SK-N-SH (cell line): ENCODE data around the gene AP3S2. TPM values are rescaled to one million over a fixed set of nuclear protein-coding genes. Genes with fewer than 3 reads are reported as not detected.

Experiments
- CTCF ChIA-PET: fragments of 300-600, 350-600 bp; formaldehyde crosslinking; extraction: SDS; loops from one replicate; lab custom pipeline; 2021; lab: Yijun Ruan, JAX
- POLR2A ChIA-PET: fragments of 350-600 bp; sonication (Branson Sonifier 250); formaldehyde crosslinking; extraction: SDS; loops from one replicate; lab custom pipeline; 2020; ENCODE audit warnings: antibody characterized with exemption, inconsistent platforms; lab: Yijun Ruan, JAX
- DNase-seq: peaks from one replicate; pipeline ENCODE4 v3.0.0; 2012
- H2AFZ ChIP-seq: fragments of 200-600 bp; sonication (generic); 2 replicates; pipeline ENCODE4 v1.8.1; 2016; ENCODE audit warnings: antibody characterized with exemption, mild to moderate bottlenecking, low read depth
- H3F3A ChIP-seq: fragments of 200-600 bp; sonication (generic); replicated peaks from 2 replicates; pipeline ENCODE3; 2016; ENCODE audit warnings: antibody characterized with exemption, mild to moderate bottlenecking; ENCODE audit not compliant: insufficient read depth
- H3K27ac ChIP-seq, 2 experiments: fragments of 200-500 bp in 1 of 2; fragments of 200-600 bp in 1 of 2; sonication (Bioruptor generic) in 1 of 2; sonication (generic), shearing (Covaris generic) in 1 of 2; 2 replicates each; pipeline versions ENCODE4 v1.5.1 to v1.6.1; 2014 to 2016; ENCODE audit warnings: low read depth in 2 of 2, inconsistent platforms in 1 of 2, low read length in 1 of 2, mild to moderate bottlenecking in 1 of 2, mixed read lengths in 1 of 2
- H3K27me3 ChIP-seq: fragments of 200-600 bp; sonication (generic), shearing (Covaris generic); 2 replicates; pipeline ENCODE4 v1.6.1; 2016; ENCODE audit warnings: mixed run types; ENCODE audit not compliant: insufficient read depth
- H3K36me3 ChIP-seq, 2 experiments: fragments of 200-500 bp in 1 of 2; fragments of 200-600 bp in 1 of 2; sonication (Bioruptor generic) in 1 of 2; sonication (generic) in 1 of 2; replicated peaks in 1 of 2; 2 replicates each; pipeline versions ENCODE3 to v1.5.1; 2014 to 2016; ENCODE audit warnings: low read length in 1 of 2, mild to moderate bottlenecking in 1 of 2; ENCODE audit not compliant: insufficient read depth in 2 of 2, control insufficient read depth in 1 of 2
- H3K4me1 ChIP-seq, 2 experiments: fragments of 200-500 bp in 1 of 2; fragments of 200-600 bp in 1 of 2; sonication (Bioruptor generic) in 1 of 2; sonication (generic), shearing (Covaris generic) in 1 of 2; 2 replicates each; pipeline versions ENCODE4 v1.5.1 to v1.6.1; 2014 to 2016; ENCODE audit warnings: low read depth in 1 of 2, low read length in 1 of 2, mixed run types in 1 of 2; ENCODE audit not compliant: insufficient read depth in 2 of 2, control insufficient read depth in 1 of 2
- H3K4me2 ChIP-seq: fragments of 200-600 bp; sonication (generic), shearing (Covaris generic); 2 replicates; pipeline ENCODE4 v1.6.1; 2017; ENCODE audit warnings: mixed run types
- H3K4me3 ChIP-seq, 2 experiments: fragments of 200-500 bp in 1 of 2; fragments of 200-600 bp in 1 of 2; sonication (Bioruptor generic) in 1 of 2; sonication (generic), shearing (Covaris generic) in 1 of 2; 2 replicates each; pipeline versions ENCODE4 v1.5.1 to v1.8.1; 2014 to 2016; ENCODE audit warnings: low read depth in 2 of 2, inconsistent platforms in 1 of 2, low read length in 1 of 2, mild to moderate bottlenecking in 1 of 2, mixed read lengths in 1 of 2, moderate library complexity in 1 of 2
- H3K79me2 ChIP-seq: fragments of 200-600 bp; sonication (generic); 2 replicates; pipeline ENCODE4 v1.8.1; 2017; ENCODE audit warnings: mild to moderate bottlenecking; ENCODE audit not compliant: insufficient read depth
- H3K9ac ChIP-seq: fragments of 200-600 bp; sonication (generic); 2 replicates; pipeline ENCODE4 v1.6.1; 2017; ENCODE audit warnings: mixed run types
- H3K9me2 ChIP-seq: fragments of 200-600 bp; sonication (generic); 2 replicates; pipeline ENCODE4 v1.6.1; 2017; ENCODE audit warnings: mixed run types
- H3K9me3 ChIP-seq: fragments of 200-600 bp; sonication (generic); 2 replicates; pipeline ENCODE4 v1.6.1; 2017; ENCODE audit warnings: mixed run types, mild to moderate bottlenecking, moderate library complexity
- H4K20me1 ChIP-seq: fragments of 200-600 bp; sonication (generic); 2 replicates; pipeline ENCODE4 v1.6.1; 2017; ENCODE audit warnings: mild to moderate bottlenecking, mixed run types; ENCODE audit not compliant: insufficient read depth
- CHD2 ChIP-seq: fragments of 150-350 bp; IDR thresholded peaks from 2 replicates; pipeline ENCODE4 v1.6.1; 2018; ENCODE audit warnings: low read length; ENCODE audit not compliant: partially characterized antibody
- EP300 ChIP-seq, 2 experiments: IDR thresholded peaks; 2 replicates each; pipeline versions ENCODE4 v1.4.0 to v1.6.1; 2012; ENCODE audit warnings: borderline replicate concordance in 1 of 2, low read depth in 1 of 2, low read length in 1 of 2
- GATA2 ChIP-seq: sonication (generic); formaldehyde crosslinking; IDR thresholded peaks from 2 replicates; pipeline ENCODE4 v1.5.0; 2020; ENCODE audit warnings: mild to moderate bottlenecking, missing genetic modification reagents
- RAD21 ChIP-seq: IDR thresholded peaks from 2 replicates; pipeline ENCODE4 v1.6.1; 2012; ENCODE audit warnings: mild to moderate bottlenecking, low read length
- RCOR1 ChIP-seq: fragments of 150-350 bp; IDR thresholded peaks from 2 replicates; pipeline ENCODE4 v1.6.1; 2017; ENCODE audit warnings: antibody characterized with exemption, low read length
- RXRA ChIP-seq: IDR thresholded peaks from 2 replicates; pipeline ENCODE4 v1.4.0; 2012; ENCODE audit warnings: low read depth, mild to moderate bottlenecking, borderline replicate concordance
- SIN3A ChIP-seq: IDR thresholded peaks from 2 replicates; pipeline ENCODE4 v1.6.1; 2012; ENCODE audit warnings: low read depth, mild to moderate bottlenecking, low read length, moderate library complexity, borderline replicate concordance
- TEAD4 ChIP-seq: IDR thresholded peaks from 2 replicates; pipeline ENCODE4 v1.4.0; 2012; ENCODE audit warnings: mild to moderate bottlenecking, borderline replicate concordance; ENCODE audit not compliant: insufficient read depth
- YY1 ChIP-seq: IDR thresholded peaks from 2 replicates; pipeline ENCODE4 v1.4.0; 2012; ENCODE audit warnings: low read depth, mild to moderate bottlenecking
- WGBS: methylation state at CpG from one replicate; pipeline ENCODE4 v1.1.6; 2017; ENCODE audit warnings: low lambda C conversion rate; 5-methylcytosine and 5-hydroxymethylcytosine counted together
- polyA plus RNA-seq, 3 experiments: library from polyadenylated mRNA; depleted of rRNA; stranded (reverse); fragments of >200 nt; gene quantifications; 2 replicates each; pipeline ENCODE4 v1.2.3, GENCODE V29; 2012
- TF ChIP-seq, protein P1 (sequence below): IDR thresholded peaks from 2 replicates; pipeline ENCODE4 v1.4.0; 2012; ENCODE audit warnings: low read depth, borderline replicate concordance
- TF ChIP-seq, protein P2 (sequence below): IDR thresholded peaks from 2 replicates; pipeline ENCODE4 v1.4.0; 2012; ENCODE audit warnings: low read depth, borderline replicate concordance
- TF ChIP-seq, protein P3 (sequence below): IDR thresholded peaks from 2 replicates; pipeline ENCODE4; 2012
- TF ChIP-seq, protein P4 (sequence below): fragments of 200-600 bp; sonication (generic); IDR thresholded peaks from 2 replicates; pipeline ENCODE4 v1.6.1; 2017; ENCODE audit warnings: antibody characterized with exemption, mild to moderate bottlenecking, moderate library complexity
- TF ChIP-seq, protein P5 (sequence below): fragments of 150-350 bp; IDR thresholded peaks from 2 replicates; pipeline ENCODE4 v1.6.1; 2016; ENCODE audit warnings: mild to moderate bottlenecking, low read depth, low read length
- TF ChIP-seq, protein P6 (sequence below): fragments of 150-350 bp; IDR thresholded peaks from 2 replicates; pipeline ENCODE4 v1.6.1; 2017; ENCODE audit warnings: antibody characterized with exemption, low read length, low read depth, borderline replicate concordance

AP3S2 gene
- polyA plus RNA-seq, 1 of the 3 experiments (the other 2 are of a cell fraction) = 11.9 TPM

DNA sequence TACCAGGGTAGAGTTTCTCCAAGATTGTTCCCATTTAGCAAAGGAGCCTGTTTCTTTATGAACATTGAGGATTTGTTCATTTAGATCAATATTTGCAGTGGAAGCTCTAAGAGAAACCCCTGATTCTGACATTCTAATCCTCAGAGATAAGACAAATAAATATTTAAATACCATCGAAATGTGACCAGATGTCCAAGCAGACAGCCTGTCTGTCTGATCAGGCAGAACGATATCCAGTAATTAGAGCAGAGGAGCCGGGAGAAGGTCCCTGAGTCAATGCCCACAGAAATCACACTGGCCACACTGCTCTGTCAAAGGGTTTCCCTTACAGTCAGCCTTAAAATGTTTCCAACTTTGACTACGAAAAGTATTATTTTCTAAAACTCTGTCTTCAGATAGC lies 34.6 kb upstream of the AP3S2 start:
- H3K9ac ChIP-seq = no peak overlapping the region
- H3K4me3 ChIP-seq = no peak overlapping the region
- ChIA-PET POLR2A (no interaction called here), CTCF (interaction anchor here (1.0 to 1.5 kb wide), 2 partner anchors 143 to 147 kb away, joined by 3 to 4 read pairs; no protein-coding TSS in a partner anchor)
- DNase-seq = peak; percentile 62
- no peaks in the 10 kb centered on the region for H3K9me3 ChIP-seq
- WGBS = 35% methylated on average over 4 of the region's 4 CpGs
- H4K20me1 ChIP-seq = no peaks in the 10 kb centered on the region
- peaks cover 0 to 3% of the 10 kb centered on the region in 2 experiments; a peak in 1 of 4 replicates for H3K4me1 ChIP-seq
- H3K79me2 ChIP-seq = no peaks in the 10 kb centered on the region
- TF ChIP-seq, protein P1, sequence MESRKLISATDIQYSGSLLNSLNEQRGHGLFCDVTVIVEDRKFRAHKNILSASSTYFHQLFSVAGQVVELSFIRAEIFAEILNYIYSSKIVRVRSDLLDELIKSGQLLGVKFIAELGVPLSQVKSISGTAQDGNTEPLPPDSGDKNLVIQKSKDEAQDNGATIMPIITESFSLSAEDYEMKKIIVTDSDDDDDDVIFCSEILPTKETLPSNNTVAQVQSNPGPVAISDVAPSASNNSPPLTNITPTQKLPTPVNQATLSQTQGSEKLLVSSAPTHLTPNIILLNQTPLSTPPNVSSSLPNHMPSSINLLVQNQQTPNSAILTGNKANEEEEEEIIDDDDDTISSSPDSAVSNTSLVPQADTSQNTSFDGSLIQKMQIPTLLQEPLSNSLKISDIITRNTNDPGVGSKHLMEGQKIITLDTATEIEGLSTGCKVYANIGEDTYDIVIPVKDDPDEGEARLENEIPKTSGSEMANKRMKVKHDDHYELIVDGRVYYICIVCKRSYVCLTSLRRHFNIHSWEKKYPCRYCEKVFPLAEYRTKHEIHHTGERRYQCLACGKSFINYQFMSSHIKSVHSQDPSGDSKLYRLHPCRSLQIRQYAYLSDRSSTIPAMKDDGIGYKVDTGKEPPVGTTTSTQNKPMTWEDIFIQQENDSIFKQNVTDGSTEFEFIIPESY = no peak
- TF ChIP-seq, protein P2, sequence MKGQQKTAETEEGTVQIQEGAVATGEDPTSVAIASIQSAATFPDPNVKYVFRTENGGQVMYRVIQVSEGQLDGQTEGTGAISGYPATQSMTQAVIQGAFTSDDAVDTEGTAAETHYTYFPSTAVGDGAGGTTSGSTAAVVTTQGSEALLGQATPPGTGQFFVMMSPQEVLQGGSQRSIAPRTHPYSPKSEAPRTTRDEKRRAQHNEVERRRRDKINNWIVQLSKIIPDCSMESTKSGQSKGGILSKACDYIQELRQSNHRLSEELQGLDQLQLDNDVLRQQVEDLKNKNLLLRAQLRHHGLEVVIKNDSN = no peak
- TF ChIP-seq GATA2 (CRISPR knock-in tag) (peak; percentile 74), RCOR1 (peak; percentile 91), TEAD4 (no peak), RAD21 (0 out of 2 replicates have a peak, but pooled peaks have one; percentile 5), EP300 (IDR thresholded peaks at IDR 0.05; ENCODE audit: borderline replicate concordance in 1 of 2, low read depth in 1 of 2, low read length in 1 of 2) (peak in 1 of 2 experiments; percentile 62; a peak in 1 of 4 replicates)
- TF ChIP-seq, protein P3, sequence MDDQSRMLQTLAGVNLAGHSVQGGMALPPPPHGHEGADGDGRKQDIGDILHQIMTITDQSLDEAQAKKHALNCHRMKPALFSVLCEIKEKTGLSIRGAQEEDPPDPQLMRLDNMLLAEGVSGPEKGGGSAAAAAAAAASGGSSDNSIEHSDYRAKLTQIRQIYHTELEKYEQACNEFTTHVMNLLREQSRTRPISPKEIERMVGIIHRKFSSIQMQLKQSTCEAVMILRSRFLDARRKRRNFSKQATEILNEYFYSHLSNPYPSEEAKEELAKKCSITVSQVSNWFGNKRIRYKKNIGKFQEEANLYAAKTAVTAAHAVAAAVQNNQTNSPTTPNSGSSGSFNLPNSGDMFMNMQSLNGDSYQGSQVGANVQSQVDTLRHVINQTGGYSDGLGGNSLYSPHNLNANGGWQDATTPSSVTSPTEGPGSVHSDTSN = no peak
- TF ChIP-seq, all 33 proteins: peak for 4
- Histone ChIP-seq H3K4me2 (no peak overlapping the region), H3K27ac (peak overlapping the region in 1 of 2 experiments; percentile 7; a peak in 1 of 4 replicates), H3K36me3 (no peaks in the 10 kb centered on the region), H3F3A (no peaks in the 10 kb centered on the region), H3K9me2 (no peaks in the 10 kb centered on the region), H2AFZ (no peak overlapping the region), H3K27me3 (peaks cover 7% of the 10 kb centered on the region; the same call in 1 of the 2 replicates)

DNA sequence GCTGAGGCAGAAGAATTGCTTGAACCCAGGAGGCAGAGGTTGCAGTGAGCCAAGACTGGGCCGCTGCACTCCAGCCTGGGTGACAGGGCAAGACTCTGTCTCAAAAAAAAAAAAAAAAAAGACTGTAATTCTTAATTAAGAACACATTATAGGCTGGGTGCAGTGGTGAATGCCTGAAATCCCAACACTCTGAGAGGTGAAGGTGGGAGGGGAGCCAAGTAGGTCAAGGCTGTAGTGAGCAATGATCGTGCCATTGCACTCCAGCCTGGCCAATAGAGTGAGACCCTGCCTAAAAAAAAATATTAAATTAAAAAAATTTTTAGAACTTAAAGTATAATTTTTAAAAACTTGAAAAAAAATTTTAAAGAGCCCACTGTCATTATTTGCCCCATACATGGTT lies 32.4 kb upstream of the AP3S2 start:
- Histone ChIP-seq H3K4me3 (no peak overlapping the region), H3K36me3 (no peaks in the 10 kb centered on the region), H3K9me2 (no peaks in the 10 kb centered on the region), H3K4me2 (no peak overlapping the region), H3K9me3 (no peaks in the 10 kb centered on the region), H3K9ac (no peak overlapping the region), H3K27ac (no peak overlapping the region), H3F3A (no peaks in the 10 kb centered on the region), H4K20me1 (no peaks in the 10 kb centered on the region), H3K79me2 (no peaks in the 10 kb centered on the region), H3K27me3 (no peaks in the 10 kb centered on the region), H3K4me1 (peaks cover 0 to 3% of the 10 kb centered on the region in 2 experiments; a peak in 1 of 4 replicates), H2AFZ (no peak overlapping the region)
- ChIA-PET CTCF (no interaction called here), POLR2A (no interaction called here)
- TF ChIP-seq TEAD4 (no peak), CHD2 (no peak), YY1 (no peak), SIN3A (no peak), GATA2 (CRISPR knock-in tag) (no peak), RXRA (no peak)
- TF ChIP-seq, protein P4, sequence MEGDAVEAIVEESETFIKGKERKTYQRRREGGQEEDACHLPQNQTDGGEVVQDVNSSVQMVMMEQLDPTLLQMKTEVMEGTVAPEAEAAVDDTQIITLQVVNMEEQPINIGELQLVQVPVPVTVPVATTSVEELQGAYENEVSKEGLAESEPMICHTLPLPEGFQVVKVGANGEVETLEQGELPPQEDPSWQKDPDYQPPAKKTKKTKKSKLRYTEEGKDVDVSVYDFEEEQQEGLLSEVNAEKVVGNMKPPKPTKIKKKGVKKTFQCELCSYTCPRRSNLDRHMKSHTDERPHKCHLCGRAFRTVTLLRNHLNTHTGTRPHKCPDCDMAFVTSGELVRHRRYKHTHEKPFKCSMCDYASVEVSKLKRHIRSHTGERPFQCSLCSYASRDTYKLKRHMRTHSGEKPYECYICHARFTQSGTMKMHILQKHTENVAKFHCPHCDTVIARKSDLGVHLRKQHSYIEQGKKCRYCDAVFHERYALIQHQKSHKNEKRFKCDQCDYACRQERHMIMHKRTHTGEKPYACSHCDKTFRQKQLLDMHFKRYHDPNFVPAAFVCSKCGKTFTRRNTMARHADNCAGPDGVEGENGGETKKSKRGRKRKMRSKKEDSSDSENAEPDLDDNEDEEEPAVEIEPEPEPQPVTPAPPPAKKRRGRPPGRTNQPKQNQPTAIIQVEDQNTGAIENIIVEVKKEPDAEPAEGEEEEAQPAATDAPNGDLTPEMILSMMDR = no peak
- TF ChIP-seq, protein P5, sequence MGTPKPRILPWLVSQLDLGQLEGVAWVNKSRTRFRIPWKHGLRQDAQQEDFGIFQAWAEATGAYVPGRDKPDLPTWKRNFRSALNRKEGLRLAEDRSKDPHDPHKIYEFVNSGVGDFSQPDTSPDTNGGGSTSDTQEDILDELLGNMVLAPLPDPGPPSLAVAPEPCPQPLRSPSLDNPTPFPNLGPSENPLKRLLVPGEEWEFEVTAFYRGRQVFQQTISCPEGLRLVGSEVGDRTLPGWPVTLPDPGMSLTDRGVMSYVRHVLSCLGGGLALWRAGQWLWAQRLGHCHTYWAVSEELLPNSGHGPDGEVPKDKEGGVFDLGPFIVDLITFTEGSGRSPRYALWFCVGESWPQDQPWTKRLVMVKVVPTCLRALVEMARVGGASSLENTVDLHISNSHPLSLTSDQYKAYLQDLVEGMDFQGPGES = no peak
- TF ChIP-seq, protein P6, sequence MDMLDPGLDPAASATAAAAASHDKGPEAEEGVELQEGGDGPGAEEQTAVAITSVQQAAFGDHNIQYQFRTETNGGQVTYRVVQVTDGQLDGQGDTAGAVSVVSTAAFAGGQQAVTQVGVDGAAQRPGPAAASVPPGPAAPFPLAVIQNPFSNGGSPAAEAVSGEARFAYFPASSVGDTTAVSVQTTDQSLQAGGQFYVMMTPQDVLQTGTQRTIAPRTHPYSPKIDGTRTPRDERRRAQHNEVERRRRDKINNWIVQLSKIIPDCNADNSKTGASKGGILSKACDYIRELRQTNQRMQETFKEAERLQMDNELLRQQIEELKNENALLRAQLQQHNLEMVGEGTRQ = no peak
- 86% methylated on average over 2 of the region's 2 CpGs for WGBS
- DNase-seq = no peak
